GM15510 (cell line): ENCODE measurements around the gene GATAD2A.

Source experiments
- POLR2A ChIP-seq: IDR thresholded peaks from 3 replicates; pipeline ENCODE4 v1.6.1; 2011; ENCODE audit warnings: borderline replicate concordance; ENCODE audit not compliant: insufficient read length; ENCODE audit errors: extremely low read depth

Gene GATAD2A

DNA sequence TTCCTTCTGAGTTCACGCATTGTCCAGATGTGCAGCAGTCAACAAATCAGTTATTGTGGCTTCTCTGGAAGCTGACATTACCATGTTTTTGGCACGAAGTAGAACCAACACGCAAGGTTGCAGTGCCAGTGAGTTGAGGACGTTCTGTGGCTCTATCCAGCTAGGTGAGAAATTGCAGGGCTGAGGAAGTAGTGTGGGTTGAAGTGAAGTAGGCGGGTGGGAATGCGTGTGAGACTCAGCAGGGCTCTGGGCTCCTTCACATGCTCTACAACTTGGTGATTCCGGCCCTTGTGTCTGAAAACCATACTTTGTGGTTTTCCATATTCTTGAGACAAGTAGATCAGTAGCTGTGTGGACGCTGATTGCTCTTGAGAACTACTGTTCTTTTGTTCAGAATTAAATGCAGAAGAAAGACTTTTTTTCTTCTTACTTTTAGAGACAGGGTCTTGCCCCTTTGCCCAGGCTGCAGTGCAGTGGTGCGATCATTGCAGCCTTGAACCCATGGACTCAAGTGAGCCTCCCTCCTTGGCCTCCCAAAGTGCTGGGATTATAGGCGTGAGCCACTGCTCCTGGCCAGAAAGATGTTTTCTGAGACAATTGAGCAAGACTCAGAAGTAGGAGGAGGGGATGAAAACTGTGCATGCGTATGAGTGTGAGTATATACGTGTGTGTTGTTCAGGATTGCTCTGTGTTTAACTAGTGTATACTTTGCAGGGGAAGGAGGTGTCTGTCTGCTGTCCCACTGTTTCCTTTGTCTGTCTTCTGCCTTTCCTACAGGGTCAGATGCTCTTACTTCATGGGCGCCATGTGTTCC is 46.2 kb downstream of the GATAD2A start:
- no peak for TF ChIP-seq POLR2A

DNA sequence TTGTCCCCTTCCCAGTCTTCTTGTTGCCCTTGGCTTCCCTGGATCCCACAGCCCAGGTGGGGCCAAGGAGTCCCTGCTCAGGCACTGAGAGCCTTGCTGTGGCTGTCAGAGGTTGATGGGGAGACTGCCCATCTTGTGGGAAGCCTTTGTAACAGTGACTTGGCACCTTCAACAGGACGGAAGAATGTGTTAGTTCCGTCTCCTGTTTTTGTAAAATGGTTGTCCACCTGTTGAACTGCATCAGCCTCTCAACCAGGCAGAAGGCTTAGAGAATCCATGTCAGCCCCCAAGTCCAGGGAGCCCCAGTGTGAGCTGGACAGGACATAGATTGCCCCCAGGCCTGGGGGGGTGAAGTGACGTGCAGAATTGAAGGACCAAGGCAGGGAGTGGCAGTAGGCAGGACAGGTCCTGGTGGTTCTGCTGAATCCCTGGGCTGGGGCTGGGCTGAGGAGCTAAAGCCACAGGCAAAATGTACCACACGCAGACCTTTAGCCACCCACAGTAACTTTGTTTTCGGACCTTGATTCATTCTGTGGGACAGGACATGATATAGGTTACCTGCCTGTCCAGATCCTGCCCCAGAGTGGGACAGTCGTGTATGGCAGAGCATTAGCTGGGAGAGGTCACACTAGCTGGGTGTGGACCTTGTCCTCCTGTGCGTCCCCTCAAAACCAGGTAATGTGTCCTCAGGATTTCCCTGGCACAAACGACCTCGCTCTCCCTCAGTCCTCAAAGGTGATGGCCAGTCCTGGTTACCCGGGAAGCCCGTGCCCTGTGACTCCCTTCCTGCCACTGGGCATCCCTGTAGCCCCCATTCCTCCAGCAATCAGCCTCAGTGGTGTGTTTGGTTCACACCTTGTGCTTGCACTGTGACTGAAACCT is 47.0 kb downstream of the GATAD2A start:
- TF ChIP-seq POLR2A: no peak

DNA sequence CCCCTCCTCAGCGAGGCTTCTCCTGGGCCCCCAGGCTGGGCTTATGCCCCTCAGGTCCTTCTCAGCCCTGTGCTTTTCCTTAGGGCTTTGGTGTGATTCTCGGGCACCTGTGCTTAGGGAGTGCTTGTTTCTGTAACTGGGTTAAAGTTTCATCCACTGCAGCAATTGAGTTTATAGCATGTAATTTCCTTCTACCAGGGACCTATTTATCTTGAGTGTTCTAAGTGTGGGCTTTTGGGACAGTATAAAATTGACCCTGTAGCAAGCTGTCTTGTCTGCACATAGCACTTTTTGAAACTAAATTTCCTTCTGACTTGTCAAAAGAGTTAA is 47.6 kb downstream of the GATAD2A start:
- TF ChIP-seq POLR2A: no peak

DNA sequence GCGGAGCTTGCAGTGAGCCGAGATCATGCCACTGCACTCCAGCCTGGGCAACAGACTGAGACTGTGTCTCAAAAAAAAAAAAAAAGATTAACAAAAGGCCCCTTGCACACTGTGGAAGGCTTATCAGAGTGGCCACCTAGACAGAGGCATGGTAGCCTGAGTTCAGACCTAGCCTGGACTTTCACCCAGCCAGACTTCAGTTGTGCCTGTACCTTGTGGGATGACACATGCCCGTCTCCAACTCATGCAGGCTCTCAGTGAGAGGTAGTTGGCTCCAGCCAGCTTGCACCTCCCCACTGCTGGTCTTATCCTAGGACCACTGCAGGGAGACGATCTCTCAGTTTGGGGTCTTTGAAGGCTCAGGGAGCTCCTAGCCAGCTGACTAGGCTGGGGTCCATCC is 52.2 kb downstream of the GATAD2A start:
- TF ChIP-seq POLR2A: no peak

DNA sequence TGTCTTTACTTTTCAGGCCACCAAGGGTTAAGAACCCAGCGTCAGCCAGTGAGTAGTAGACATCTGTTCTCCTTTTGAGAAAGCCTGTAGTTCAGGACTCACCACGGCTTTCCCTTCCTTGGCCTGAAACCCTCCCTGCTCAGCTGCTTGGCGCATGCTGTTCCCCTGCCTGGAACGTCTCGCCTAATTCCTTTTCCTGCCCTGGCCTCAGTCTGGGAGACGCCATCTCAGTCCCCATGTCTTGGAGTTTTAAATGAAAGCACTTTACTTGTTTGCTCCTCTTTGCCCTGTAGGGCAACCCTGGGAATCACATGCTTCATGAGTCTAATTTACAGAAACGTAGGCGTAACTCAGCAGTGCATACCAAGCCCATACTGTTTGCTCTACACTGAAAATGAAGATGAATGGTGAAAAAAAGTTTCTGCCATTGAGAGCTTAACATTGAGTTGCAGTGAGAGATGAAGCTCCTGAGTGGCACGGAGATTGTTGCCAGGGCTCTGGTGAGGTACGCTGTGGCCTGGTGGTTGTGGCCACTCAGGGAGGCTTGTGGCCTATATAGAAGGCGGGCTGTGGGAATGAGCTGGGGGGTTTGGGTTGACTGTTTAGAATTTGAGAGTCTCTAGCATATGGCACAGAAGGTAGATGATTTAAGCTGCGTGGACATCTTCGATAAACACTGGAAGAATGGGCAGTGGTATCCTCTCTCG is 52.8 kb downstream of the GATAD2A start:
- no peak for TF ChIP-seq POLR2A

DNA sequence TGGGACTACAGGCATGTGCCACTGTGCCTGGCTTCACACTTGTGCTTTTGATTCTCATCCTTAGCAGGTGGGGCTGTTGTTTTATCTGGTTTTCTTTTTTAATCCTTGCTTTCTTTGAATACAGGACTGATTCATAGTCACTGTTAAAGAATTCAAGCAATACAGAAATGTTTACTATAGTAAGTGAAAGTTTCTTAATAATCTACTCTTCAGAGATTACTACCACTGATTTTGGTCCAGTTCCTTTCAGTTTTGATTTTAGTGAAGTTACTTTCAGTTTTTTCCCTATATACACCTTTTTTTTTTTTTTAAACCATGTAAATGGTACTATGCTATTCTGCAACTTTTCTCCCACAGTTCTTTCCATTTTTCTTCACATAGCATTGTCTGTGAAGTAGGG is 53.6 kb downstream of the GATAD2A start:
- TF ChIP-seq POLR2A: no peak

DNA sequence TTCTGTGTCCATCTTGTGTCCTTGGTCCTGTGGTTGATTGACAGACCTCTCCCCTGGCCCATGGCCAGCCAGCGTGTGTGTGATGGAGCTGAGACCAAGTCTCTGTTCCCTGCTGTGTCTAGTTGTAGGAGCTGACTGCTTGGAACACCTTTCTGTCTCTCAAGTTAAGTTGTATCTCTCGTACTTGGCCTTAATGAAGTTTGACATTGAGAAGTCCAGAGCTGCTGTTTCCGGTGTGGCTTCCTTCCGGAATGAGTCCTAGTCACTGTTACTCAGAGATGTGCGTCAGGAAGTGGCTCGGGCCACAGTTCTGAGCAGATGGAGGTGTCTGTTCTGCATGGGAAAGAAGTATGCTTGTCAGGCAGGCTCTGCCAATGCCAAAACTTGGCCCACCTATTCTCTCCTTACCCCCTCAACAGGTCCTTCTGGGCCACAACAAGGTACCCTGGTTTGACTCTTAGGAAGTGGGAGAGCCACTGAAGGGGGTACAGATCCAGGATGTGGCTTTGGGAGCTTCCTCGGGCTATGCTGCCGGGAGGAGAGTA is 54.3 kb downstream of the GATAD2A start:
- TF ChIP-seq POLR2A: no peak

DNA sequence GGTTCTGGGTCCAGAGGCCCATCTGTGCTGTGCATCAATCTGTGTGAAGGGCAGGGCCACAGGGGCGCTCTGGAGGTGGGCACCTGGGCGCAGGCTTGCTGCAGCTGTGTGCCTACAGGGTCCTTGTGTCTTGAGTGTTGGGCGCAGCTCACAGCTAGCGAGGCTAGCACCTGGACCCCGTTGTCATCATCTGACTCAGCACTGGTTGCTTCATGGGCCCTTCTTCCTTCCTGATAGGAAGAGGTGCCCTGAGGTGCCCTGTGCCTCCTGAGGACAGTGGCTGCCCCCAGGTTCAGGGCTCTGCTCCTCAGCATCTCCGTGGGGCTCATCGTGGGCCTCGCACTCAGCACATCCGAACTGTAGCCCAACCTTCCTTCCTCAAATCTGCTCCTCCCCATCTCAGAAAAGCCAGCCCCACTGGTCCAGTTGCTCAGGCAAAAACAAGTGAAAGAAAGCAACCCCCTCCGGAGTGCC is 54.8 kb downstream of the GATAD2A start:
- TF ChIP-seq POLR2A: peak; percentile 17

DNA sequence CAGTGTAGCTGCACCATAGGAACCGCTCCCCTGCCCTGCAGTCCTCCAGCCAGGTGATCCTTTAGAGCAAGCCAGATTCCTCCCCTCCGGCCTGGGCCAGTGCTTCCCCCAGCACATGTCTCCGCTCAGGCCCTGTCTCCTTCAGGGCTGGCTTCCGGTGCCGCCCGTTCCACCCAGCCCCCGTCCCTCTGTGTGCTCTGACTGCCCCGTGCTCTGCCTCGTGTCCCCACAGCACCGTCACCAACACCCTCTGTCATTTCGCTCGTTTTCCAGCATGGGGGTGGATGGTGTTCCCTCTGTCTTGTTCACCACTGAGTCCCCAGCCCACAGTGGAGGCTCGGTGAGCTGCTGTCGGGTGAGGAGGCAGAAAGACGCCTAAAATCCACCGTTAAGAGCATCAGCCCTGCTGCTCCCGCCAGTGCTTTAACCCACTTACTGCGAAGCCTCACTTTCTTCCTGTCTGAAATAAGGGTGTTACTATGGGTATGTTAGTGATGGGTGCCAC is 55.3 kb downstream of the GATAD2A start:
- TF ChIP-seq POLR2A: peak; percentile 10

DNA sequence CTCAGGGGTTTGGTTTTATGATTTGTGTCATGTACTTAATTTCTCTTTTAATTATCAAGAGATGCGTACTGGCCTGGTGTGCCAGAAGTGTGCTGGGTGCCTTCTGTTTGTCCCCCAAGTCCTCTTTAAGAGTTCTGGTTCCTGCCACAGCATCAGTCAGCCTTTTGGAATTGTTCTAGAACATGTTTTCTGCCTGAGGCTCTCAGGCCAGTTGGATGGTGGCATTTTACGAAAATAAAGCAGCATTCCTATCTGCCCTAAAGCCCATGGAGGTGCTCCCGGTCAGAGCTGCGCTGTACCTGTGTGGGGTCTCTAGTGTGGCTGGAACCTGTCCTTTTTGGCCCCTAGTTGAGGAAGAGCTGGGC is 55.8 kb downstream of the GATAD2A start:
- TF ChIP-seq POLR2A: no peak

DNA sequence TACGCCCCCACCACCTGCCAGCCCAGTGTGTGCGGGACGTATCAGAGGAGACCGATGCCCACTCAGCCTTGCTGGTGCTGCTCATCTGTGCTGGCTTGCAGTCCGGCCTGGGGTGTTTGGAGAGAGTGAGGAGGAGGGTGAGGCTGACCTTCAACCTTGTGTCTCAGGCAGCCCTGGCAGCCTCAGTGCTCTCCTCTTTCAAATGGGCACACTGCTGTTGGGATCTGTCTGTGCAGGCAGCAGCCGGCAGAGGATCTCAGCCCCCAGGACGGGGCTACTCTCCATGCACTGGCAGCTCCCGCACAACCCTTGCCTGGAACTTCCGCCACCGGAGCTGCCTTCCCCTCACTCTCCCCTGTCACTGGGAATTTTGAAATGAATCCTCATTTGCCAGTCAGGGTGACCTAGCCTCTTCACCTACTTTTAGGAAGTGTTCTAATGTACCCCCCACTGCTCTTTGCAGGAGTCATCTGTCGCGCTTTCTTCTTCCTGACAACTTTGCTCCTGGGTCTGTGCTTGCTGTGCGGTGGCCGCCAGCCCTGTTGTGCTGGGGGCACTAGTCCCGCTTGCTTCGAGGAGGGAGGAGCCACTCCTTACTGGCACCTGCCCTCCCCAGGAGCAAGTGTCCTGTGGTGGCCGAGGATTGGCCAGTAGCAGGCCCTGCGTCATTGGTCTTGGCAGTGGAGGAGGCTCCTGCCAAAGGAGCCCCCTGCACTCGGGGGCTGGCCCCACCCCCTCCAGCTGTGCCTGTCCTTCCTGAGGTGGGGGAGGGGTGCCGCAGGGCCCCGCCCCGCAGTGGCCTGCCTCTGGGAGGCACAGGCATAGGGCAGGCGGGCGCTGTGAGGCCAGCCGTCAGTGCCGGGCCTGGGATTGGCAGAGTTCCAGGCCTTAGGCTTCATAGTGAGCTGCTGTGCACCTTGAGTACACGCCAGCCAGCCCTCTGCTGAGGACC is 56.5 kb downstream of the GATAD2A start:
- no peak for TF ChIP-seq POLR2A

DNA sequence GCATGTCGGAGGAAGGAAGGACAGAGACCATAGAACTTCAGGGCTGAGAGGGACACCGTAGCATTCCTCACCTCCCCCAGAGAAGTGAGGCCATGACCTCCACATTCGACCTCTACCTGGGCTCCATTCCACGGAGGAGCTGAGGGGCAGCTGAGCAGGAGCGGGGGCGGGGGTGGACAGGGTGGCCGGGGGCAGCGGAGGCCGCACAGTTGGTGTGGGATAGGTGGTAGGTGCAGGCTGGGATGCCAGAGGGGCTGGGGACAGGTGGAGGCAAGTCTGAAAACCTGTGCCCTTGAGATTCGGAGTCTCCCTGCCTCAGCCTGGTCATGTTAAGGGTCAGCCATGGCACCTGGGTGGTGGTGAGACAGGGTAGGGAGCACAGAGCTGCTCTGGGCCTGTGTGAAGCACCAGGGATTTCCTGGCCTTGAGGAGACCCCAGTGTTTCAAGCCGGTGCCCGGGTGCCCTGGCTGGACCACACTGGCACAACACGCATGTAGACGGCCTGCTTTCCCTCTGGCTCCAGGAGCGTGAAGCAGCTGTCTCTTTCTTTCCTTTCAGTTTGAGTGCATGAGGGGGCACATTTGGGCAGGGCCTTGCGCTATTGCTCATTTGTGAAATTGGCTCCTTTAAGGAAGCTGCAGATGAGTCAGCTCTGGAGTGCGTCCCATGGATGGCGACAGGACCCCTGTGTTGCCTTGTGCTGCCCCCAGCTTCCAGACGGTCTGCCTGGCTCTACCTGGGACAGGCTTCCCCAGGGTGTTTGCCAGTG is 58.1 kb downstream of the GATAD2A start:
- TF ChIP-seq POLR2A: no peak
